Kidney (tissue), 14 donors: ENCODE data around the gene TESK1. TPM values are rescaled to one million over a fixed set of nuclear protein-coding genes. Genes with fewer than 3 reads are reported as not detected.
"Not testable (repeated sequence)": the region's sequence is repeated elsewhere in the genome, so short reads cannot be mapped to it uniquely, and the experiment has no call there.

Experiments
- DNase-seq, 5 donors: peaks; one replicate each; pipeline ENCODE4 v3.0.0-alpha.2; 2013 to 2020
- FAIRE-seq: peaks from 2 replicates; lab custom pipeline; 2012; peaks lifted over from hg19 to GRCh38; lab: Jason Lieb, UNC
- H3K27ac ChIP-seq, 2 donors: one replicate each; pipeline ENCODE4 v1.7.0; 2013; ENCODE audit warnings: low read depth in 2 of 2, low read length in 2 of 2, inconsistent platforms in 1 of 2
- H3K27me3 ChIP-seq: one replicate; pipeline ENCODE4 v1.7.1; 2013; ENCODE audit warnings: low read length, inconsistent platforms; ENCODE audit not compliant: control insufficient read depth, insufficient read depth
- H3K36me3 ChIP-seq, 3 donors: one replicate each; pipeline versions ENCODE4 v1.7.0 to v1.7.1; 2013; ENCODE audit warnings: low read length in 3 of 3, control low read depth in 1 of 3, inconsistent platforms in 1 of 3; ENCODE audit not compliant: insufficient read depth in 3 of 3, control insufficient read depth in 2 of 3
- H3K4me1 ChIP-seq, 3 donors: one replicate each; pipeline versions ENCODE4 v1.7.0 to v1.7.1; 2013; ENCODE audit warnings: low read length in 3 of 3, inconsistent platforms in 1 of 3, low read depth in 1 of 3; ENCODE audit not compliant: control insufficient read depth in 2 of 3, insufficient read depth in 2 of 3
- H3K4me3 ChIP-seq, 3 donors: one replicate each; pipeline versions ENCODE4 v1.7.0 to v1.8.1; 2013; ENCODE audit warnings: low read length in 3 of 3, control low read depth in 1 of 3, inconsistent platforms in 1 of 3
- H3K9ac ChIP-seq, 3 donors: one replicate each; pipeline versions ENCODE4 v1.7.0 to v1.7.1; 2013; ENCODE audit warnings: low read length in 3 of 3, control low read depth in 1 of 3, inconsistent platforms in 1 of 3
- H3K9me3 ChIP-seq, 3 donors: one replicate each; pipeline versions ENCODE4 v1.7.0 to v1.7.1; 2013; ENCODE audit warnings: low read length in 3 of 3, control low read depth in 1 of 3, inconsistent platforms in 1 of 3; ENCODE audit not compliant: control insufficient read depth in 2 of 3, insufficient read depth in 1 of 3
- intact Hi-C: fragments of 100-400 bp; cut with DNase I; formaldehyde crosslinking; loops from one replicate; pipeline ENCODE4 v1.11.1; 2022
- polyA plus RNA-seq: library from polyadenylated mRNA; stranded (reverse); fragments of 350-450 nt; fragmentation: Illumina TruSeq; extraction: RNeasy Lipid Tissue Mini Kit (QIAGEN cat#74804); gene quantifications from one replicate; pipeline ENCODE4 v1.2.3, GENCODE V29; 2014; ENCODE audit warnings: low read depth, low replicate concordance; ENCODE audit not compliant: insufficient read depth
- total RNA-seq: library from RNA; stranded (reverse); fragmentation: NEBNext Ultra II Directional; extraction: Animal tissue kit (Norgen Biotek cat#: 25700); gene quantifications from one replicate; pipeline ENCODE4 v1.2.1, GENCODE V29; 2021
- TF ChIP-seq, protein P1 (sequence below): IDR thresholded peaks from 3 replicates; pipeline ENCODE4 v1.5.1; 2012; ENCODE audit warnings: mild to moderate bottlenecking, moderate library complexity, borderline replicate concordance; ENCODE audit not compliant: insufficient read depth; ENCODE audit errors: extremely low read depth
- donor health status: control.
- donor health status: control.
- donor health status: control.
- donor health status: control.
- donor health status: control.
- donor health status: DM: yes; HTN: yes; CAD: no.
- donor health status: Normal renal cell carcinoma (clear cell type).

TESK1 gene
- total and polyA plus RNA-seq, 2 donors from 2014 or later = 34.6 to 35.8 TPM

DNA sequence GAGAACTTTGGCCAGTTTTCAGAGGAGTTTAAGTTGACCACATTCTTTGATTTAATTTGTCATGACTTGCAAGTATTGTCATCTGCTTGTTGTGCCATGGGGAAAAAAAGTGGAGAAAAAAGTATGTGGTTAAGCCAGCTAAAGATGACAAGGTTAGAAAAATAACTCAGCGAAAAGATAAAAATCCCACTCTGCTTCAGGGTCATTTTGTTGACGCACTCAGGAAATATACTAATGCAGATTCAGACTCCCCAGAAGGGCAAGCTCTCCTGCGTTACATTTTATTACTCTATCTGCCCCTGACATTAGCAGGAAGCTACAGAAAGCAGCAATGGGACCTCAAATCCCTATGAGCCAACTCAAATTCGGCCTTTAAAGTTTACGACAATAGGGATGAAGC lies 27.6 kb upstream of the TESK1 start:
- no peak for FAIRE-seq
- intact Hi-C loops = no loop called here
- H3K27me3 ChIP-seq = no peaks in the 10 kb centered on the region
- TF ChIP-seq, protein P1, sequence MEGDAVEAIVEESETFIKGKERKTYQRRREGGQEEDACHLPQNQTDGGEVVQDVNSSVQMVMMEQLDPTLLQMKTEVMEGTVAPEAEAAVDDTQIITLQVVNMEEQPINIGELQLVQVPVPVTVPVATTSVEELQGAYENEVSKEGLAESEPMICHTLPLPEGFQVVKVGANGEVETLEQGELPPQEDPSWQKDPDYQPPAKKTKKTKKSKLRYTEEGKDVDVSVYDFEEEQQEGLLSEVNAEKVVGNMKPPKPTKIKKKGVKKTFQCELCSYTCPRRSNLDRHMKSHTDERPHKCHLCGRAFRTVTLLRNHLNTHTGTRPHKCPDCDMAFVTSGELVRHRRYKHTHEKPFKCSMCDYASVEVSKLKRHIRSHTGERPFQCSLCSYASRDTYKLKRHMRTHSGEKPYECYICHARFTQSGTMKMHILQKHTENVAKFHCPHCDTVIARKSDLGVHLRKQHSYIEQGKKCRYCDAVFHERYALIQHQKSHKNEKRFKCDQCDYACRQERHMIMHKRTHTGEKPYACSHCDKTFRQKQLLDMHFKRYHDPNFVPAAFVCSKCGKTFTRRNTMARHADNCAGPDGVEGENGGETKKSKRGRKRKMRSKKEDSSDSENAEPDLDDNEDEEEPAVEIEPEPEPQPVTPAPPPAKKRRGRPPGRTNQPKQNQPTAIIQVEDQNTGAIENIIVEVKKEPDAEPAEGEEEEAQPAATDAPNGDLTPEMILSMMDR = no peak
- no peaks in the 10 kb centered on the region for H3K4me1 ChIP-seq
- DNase-seq = no peak
- no peak overlapping the region for H3K27ac ChIP-seq
- H3K36me3 ChIP-seq = no peaks in the 10 kb centered on the region
- no peak overlapping the region for H3K4me3 ChIP-seq
- no peak overlapping the region for H3K9ac ChIP-seq
- peaks cover 0 to 5% (median 2%) of the 10 kb centered on the region in 3 donors for H3K9me3 ChIP-seq

DNA sequence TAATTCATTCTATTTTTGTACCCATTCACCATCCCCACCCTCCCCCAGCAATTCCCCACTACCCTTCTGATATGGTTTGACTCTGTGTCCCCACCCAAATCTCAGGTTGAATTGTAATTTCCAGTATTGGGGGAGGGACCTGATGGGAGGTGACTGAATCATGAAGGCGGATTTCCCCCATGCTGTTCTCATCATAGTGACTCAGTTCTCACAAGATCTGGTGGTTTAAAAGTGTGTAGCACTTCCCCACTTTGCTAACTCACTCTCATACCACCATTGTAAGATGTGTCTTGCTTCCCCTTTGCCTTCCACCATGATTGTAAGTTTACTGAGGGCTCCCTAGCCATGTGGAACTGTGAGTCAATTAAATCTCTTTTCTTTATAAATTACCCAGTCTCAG lies 25.9 kb upstream of the TESK1 start:
- TF ChIP-seq, protein P1 = no peak
- FAIRE-seq (no peak), DNase-seq (no peak)
- Histone ChIP-seq H3K27me3 (no peaks in the 10 kb centered on the region), H3K4me3 (no peak overlapping the region), H3K9ac (no peak overlapping the region), H3K4me1 (no peaks in the 10 kb centered on the region), H3K9me3 (peaks cover 0 to 5% (median 2%) of the 10 kb centered on the region in 3 donors), H3K27ac (no peak overlapping the region), H3K36me3 (no peaks in the 10 kb centered on the region)
- intact Hi-C loops = no loop called here

DNA sequence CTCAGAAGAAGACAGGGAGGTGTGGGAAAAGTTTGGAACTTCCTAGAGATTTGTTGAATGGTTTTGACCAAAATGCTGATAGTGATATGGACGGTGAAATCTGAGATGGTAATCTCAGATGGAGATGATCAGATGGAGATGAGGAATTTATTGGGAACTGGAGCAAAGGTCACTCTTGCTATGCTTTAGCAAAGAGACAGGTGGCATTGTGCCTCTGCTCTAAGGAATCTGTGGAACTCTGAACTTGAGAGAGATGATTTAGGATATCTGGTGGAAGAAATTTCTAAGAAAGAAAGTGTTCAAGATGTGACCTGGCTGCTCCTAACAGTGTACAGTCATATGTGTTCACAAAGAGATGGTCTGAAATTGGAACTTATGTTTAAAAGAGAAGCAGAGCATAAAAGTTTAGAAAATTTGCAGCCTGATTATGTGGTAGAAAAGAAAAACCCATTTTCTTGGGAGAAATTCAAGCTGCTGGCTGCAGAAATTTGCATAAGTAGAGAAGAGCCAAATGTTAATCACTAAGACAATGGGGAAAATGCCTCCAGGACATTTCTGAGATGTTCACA lies 25.3 kb upstream of the TESK1 start:
- H3K9ac ChIP-seq, H3K27ac ChIP-seq, H3K4me3 ChIP-seq, FAIRE-seq, H3K9me3 ChIP-seq, H3K4me1 ChIP-seq, intact Hi-C loops, DNase-seq, H3K27me3 ChIP-seq, H3K36me3 ChIP-seq: not testable (repeated sequence)

DNA sequence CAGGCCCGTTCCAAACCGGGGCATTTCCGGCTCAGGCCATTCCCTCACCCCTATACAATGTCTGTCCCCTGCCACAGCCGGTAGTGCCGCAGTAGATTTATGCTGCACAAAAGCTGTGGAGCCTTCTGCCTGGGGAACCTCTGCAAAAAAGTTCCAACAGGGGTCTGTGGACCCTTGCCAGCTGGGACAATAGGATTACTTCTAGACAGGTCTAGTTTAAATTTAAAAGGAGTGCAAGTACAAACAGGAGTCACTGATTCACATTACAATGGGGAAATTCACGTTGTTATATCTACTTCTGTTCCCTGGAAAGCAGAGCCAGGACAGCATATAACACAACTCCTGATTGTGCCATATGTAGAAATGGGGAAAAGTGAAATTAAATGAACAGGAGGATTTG lies 21.5 kb upstream of the TESK1 start:
- H3K27me3 ChIP-seq, H3K9me3 ChIP-seq, H3K4me3 ChIP-seq, H3K27ac ChIP-seq, intact Hi-C loops, H3K36me3 ChIP-seq, H3K9ac ChIP-seq, DNase-seq, FAIRE-seq, H3K4me1 ChIP-seq: not testable (repeated sequence)

DNA sequence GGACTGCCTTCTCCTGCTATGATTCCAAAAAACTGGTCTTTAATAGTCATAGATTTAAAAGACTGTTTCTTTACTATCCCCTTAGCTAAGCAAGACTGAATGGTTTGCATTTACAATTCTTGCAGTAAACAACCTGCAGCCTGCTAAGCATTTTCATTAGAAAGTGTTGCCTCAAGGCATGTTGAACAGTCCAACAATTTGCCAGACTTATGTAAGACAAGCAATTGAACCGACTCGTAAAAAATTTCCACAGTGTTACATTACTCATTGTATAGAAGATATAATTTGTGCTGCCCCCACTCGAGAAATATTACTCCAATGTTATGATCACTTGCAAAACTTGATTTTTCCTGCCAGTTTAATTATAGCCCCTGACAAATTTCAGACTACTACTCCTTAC lies 20.4 kb upstream of the TESK1 start:
- FAIRE-seq, H3K27ac ChIP-seq, H3K4me1 ChIP-seq, H3K36me3 ChIP-seq, intact Hi-C loops, H3K4me3 ChIP-seq, H3K9ac ChIP-seq, H3K9me3 ChIP-seq, H3K27me3 ChIP-seq: not testable (repeated sequence)
- DNase-seq = peak in 1 of 5 donors; percentile 8

DNA sequence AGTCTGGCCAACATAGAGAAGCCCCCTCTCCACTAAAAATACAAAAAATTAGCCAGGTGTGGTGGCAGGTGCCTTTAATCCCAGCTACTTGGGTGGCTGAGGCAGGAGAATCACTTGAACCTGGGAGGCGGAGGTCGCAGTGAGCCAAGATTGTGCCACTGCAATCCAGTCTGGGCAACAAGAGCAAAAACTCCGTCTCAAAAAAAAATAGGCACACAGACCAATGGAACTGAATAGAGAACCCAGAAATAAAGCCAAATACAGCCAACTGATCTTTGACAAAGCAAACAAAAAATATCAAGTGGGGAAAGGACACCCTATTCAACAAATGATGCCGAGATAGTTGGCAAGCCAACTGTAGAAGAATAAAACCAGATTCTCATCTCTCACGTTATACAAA lies 16.6 kb upstream of the TESK1 start:
- H3K27ac ChIP-seq, H3K4me1 ChIP-seq, H3K9ac ChIP-seq, DNase-seq, H3K4me3 ChIP-seq, intact Hi-C loops, H3K27me3 ChIP-seq, H3K36me3 ChIP-seq, FAIRE-seq: not testable (repeated sequence)
- peaks cover 0 to 10% (median 3%) of the 10 kb centered on the region in 3 donors for H3K9me3 ChIP-seq
